Measurements from ENCODE around the gene RAB40C. TPM values are rescaled to one million over a fixed set of nuclear protein-coding genes. Genes with fewer than 3 reads are reported as not detected.

The RAB40C gene
- total and polyA plus RNA-seq, 9 of the 15 experiments (the other 6 are each of a cell fraction or from before 2014, with no cell fraction given): 0.17 to 23.4 (median 8.7) TPM

- peak overlapping the region; percentile 84 to 95 for H3K9ac ChIP-seq (ENCODE audit: insufficient read depth in 1 of 2, low read depth in 2 of 2, low read length in 2 of 2)
- BruUV-seq (replicated peaks): no TSS peak
- WGBS (ENCODE audit: insufficient coverage, low coverage, missing lambda C conversion rate): 0% methylated on average over 9 of the region's 71 CpGs
- POLR2A ChIA-PET: interaction anchor here (0.6 to 1.2 kb wide), 6 partner anchors 8 to 496 kb away, joined by 3 to 7 read pairs (median 4); no protein-coding TSS in a partner anchor
- peaks cover 18 to 74% of the 10 kb centered on the region in 2 experiments; a peak in 4 of 5 replicates for H3K4me1 ChIP-seq (replicated peaks in 1 of 2; ENCODE audit: control insufficient read depth in 2 of 2, insufficient read depth in 2 of 2, low read length in 2 of 2)
- intact Hi-C loops (cut with micrococcal nuclease) (loop anchor here (1.0 kb wide), 1 partner anchor 51 kb away; the partner anchor contains the start of gene MCRIP2), in situ Hi-C loops (cut with MboI) (no loop called here)
- H3K9me3 ChIP-seq (replicated peaks; ENCODE audit: control insufficient read depth, insufficient read depth, low read depth, low read length): no peaks in the 10 kb centered on the region
- CTCF ChIA-PET (ENCODE audit: low intra/inter-chr PET ratio): no interaction called here
- peak overlapping the region; percentile 94 for H3K4me2 ChIP-seq (ENCODE audit: insufficient read depth, low read length)
- peaks cover 8% of the 10 kb centered on the region for H3K9me1 ChIP-seq (ENCODE audit: control insufficient read depth, insufficient read depth, low read length)
- DNase-seq (ENCODE audit: extremely low read depth in 1 of 4, low spot score in 3 of 4): peak; percentile 29 to 40 (median 35)
- peaks cover 19% of the 10 kb centered on the region for H4K20me1 ChIP-seq (replicated peaks; ENCODE audit: control insufficient read depth, insufficient read depth, low read length)
- FAIRE-seq: no peak
- no peaks in the 10 kb centered on the region for H3K27me3 ChIP-seq (ENCODE audit: control insufficient read depth in 2 of 2, insufficient read depth in 2 of 2, low read length in 2 of 2)
- peaks cover 25% of the 10 kb centered on the region; the same call in 2 of the 3 replicates for H3K36me3 ChIP-seq (ENCODE audit: control insufficient read depth, insufficient read depth, low read length)
- H3K4me3 ChIP-seq: peak overlapping the region; percentile 90
- peak overlapping the region; percentile 86 for H2AFZ ChIP-seq (ENCODE audit: low read depth, low read length)
- H3K79me2 ChIP-seq (ENCODE audit: control insufficient read depth, insufficient read depth, low read length): peaks cover 72% of the 10 kb centered on the region
- ATAC-seq: no peak
- peak overlapping the region; percentile 80 for H3K27ac ChIP-seq (ENCODE audit: extremely low read depth, low read depth, low read length)
- TF ChIP-seq ILK (tag; IDR thresholded peaks at IDR 0.05; ENCODE audit: borderline replicate concordance, low read depth) (no peak), IRF1 (CRISPR knock-in tag; IDR thresholded peaks at IDR 0.05; ENCODE audit: borderline replicate concordance) (no peak), ZFPM2 (CRISPR knock-in tag; IDR thresholded peaks at IDR 0.05) (no peak), YY1 (IDR thresholded peaks at IDR 0.05; ENCODE audit: borderline replicate concordance in 1 of 3, control insufficient read depth in 1 of 3, extremely low read depth in 1 of 3, insufficient read depth in 3 of 3, insufficient read length in 1 of 3, insufficient replicate concordance in 2 of 3, low read depth in 1 of 3, low read length in 2 of 3) (peak in 1 of 3 experiments; percentile 45), RBM25 (IDR thresholded peaks at IDR 0.05; ENCODE audit: low read depth, low read length, severe bottlenecking) (no peak), ZNF436 (CRISPR knock-in tag; IDR thresholded peaks at IDR 0.05) (no peak), NONO (IDR thresholded peaks at IDR 0.05; ENCODE audit: low read depth in 2 of 2, low read length in 1 of 2) (peak in 1 of 2 experiments; percentile 73; a peak in 2 of 4 replicates), ZNF143 (CRISPR knock-in tag; IDR thresholded peaks at IDR 0.05) (no peak), ZNF41 (CRISPR knock-in tag; conservative IDR thresholded peaks at IDR 0.05) (no peak), ZNF24 (IDR thresholded peaks at IDR 0.05) (no peak), SIX5 (IDR thresholded peaks at IDR 0.05; ENCODE audit: borderline replicate concordance in 1 of 2, insufficient read depth in 1 of 2, low read depth in 1 of 2, low read length in 2 of 2) (no peak), IRF2 (CRISPR knock-in tag; IDR thresholded peaks at IDR 0.05) (peak; percentile 73; the same call in 1 of the 2 replicates), MTA3 (IDR thresholded peaks at IDR 0.05; ENCODE audit: borderline replicate concordance) (peak; percentile 54; the same call in 1 of the 2 replicates)
- TF ChIP-seq, protein P1, sequence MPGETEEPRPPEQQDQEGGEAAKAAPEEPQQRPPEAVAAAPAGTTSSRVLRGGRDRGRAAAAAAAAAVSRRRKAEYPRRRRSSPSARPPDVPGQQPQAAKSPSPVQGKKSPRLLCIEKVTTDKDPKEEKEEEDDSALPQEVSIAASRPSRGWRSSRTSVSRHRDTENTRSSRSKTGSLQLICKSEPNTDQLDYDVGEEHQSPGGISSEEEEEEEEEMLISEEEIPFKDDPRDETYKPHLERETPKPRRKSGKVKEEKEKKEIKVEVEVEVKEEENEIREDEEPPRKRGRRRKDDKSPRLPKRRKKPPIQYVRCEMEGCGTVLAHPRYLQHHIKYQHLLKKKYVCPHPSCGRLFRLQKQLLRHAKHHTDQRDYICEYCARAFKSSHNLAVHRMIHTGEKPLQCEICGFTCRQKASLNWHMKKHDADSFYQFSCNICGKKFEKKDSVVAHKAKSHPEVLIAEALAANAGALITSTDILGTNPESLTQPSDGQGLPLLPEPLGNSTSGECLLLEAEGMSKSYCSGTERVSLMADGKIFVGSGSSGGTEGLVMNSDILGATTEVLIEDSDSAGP (CRISPR knock-in tag; IDR thresholded peaks at IDR 0.05): no peak
- TF ChIP-seq, protein P2, sequence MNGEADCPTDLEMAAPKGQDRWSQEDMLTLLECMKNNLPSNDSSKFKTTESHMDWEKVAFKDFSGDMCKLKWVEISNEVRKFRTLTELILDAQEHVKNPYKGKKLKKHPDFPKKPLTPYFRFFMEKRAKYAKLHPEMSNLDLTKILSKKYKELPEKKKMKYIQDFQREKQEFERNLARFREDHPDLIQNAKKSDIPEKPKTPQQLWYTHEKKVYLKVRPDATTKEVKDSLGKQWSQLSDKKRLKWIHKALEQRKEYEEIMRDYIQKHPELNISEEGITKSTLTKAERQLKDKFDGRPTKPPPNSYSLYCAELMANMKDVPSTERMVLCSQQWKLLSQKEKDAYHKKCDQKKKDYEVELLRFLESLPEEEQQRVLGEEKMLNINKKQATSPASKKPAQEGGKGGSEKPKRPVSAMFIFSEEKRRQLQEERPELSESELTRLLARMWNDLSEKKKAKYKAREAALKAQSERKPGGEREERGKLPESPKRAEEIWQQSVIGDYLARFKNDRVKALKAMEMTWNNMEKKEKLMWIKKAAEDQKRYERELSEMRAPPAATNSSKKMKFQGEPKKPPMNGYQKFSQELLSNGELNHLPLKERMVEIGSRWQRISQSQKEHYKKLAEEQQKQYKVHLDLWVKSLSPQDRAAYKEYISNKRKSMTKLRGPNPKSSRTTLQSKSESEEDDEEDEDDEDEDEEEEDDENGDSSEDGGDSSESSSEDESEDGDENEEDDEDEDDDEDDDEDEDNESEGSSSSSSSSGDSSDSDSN (IDR thresholded peaks at IDR 0.05; ENCODE audit: borderline replicate concordance in 1 of 2, low read depth in 2 of 2, low read length in 2 of 2): peak; percentile 59 to 92; a peak in 3 of 4 replicates
Observed at GRCh38 chr16:590188-590814, 435 bp downstream of the RAB40C start.
